Naive thymus-derived CD4-positive, alpha-beta T cell (primary cell): ENCODE results near the gene FIGN. TPM values are rescaled to one million over a fixed set of nuclear protein-coding genes. Genes with fewer than 3 reads are reported as not detected.

Experiments
- ATAC-seq: fragments of 150-1000 bp; cut with Tn5 transposase; 2 replicates; pipeline ENCODE4 v1.10.0; 2021; ENCODE audit warnings: mild to moderate bottlenecking, moderate library complexity
- CTCF ChIA-PET: fragments of 350-600 bp; sonication (Branson Sonifier 250); formaldehyde crosslinking; loops from one replicate; lab custom pipeline; 2021; ENCODE audit warnings: antibody characterized with exemption; lab: Charles Lee
- POLR2A ChIA-PET: fragments of 350-600 bp; sonication (Branson Sonifier 250); formaldehyde crosslinking; loops from one replicate; lab custom pipeline; 2021; ENCODE audit warnings: antibody characterized with exemption, inconsistent platforms; lab: Charles Lee
- DNase-seq, 9 donors: peaks; one replicate each; pipeline versions ENCODE4 v3.0.0 to v3.0.0-alpha.2; 2020 to 2022; ENCODE audit warnings: mixed read lengths in 1 of 9
- H3K27ac ChIP-seq: one replicate; pipeline ENCODE4 v1.7.0; 2013; ENCODE audit warnings: mild to moderate bottlenecking, low read depth, low read length, moderate library complexity
- H3K27me3 ChIP-seq, 2 donors: one replicate each; pipeline ENCODE4 v1.7.0; 2013; ENCODE audit warnings: low read length in 2 of 2, mild to moderate bottlenecking in 2 of 2, moderate library complexity in 2 of 2; ENCODE audit not compliant: control insufficient read depth in 2 of 2, insufficient read depth in 2 of 2
- H3K36me3 ChIP-seq, 3 experiments: 1 replicate in 2 of 3; 2 replicates in 1 of 3; pipeline ENCODE4 v1.7.0; 2013; ENCODE audit warnings: low read length in 3 of 3, mild to moderate bottlenecking in 3 of 3, moderate library complexity in 1 of 3; ENCODE audit not compliant: insufficient read depth in 3 of 3, control insufficient read depth in 2 of 3
- H3K4me1 ChIP-seq, 2 donors: one replicate each; pipeline ENCODE4 v1.7.0; 2013; ENCODE audit warnings: low read length in 2 of 2, mild to moderate bottlenecking in 2 of 2, moderate library complexity in 1 of 2; ENCODE audit not compliant: control insufficient read depth in 2 of 2, insufficient read depth in 2 of 2
- H3K4me3 ChIP-seq: 2 replicates; pipeline ENCODE4 v1.7.0; 2013; ENCODE audit warnings: mild to moderate bottlenecking, low read length
- H3K9me3 ChIP-seq, 3 experiments: 1 replicate in 2 of 3; 2 replicates in 1 of 3; pipeline ENCODE4 v1.7.0; 2013; ENCODE audit warnings: low read length in 3 of 3; ENCODE audit not compliant: control insufficient read depth in 2 of 3
- H3K27ac Mint-ChIP-seq, 9 donors: one replicate each; pipeline ENCODE4 v1.8.0; 2020 to 2022; ENCODE audit warnings: mixed read lengths in 9 of 9, mild to moderate bottlenecking in 8 of 9, moderate library complexity in 5 of 9, inconsistent platforms in 2 of 9
- H3K27me3 Mint-ChIP-seq, 5 donors: one replicate each; pipeline ENCODE4 v1.8.0; 2021 to 2022; ENCODE audit warnings: mixed read lengths in 5 of 5, mild to moderate bottlenecking in 1 of 5
- H3K36me3 Mint-ChIP-seq, 5 donors: one replicate each; pipeline ENCODE4 v1.8.0; 2020 to 2022; ENCODE audit warnings: mixed read lengths in 5 of 5, mild to moderate bottlenecking in 3 of 5, inconsistent platforms in 1 of 5
- H3K4me1 Mint-ChIP-seq, 7 donors: one replicate each; pipeline ENCODE4 v1.8.0; 2020 to 2022; ENCODE audit warnings: mixed read lengths in 7 of 7, mild to moderate bottlenecking in 3 of 7, inconsistent platforms in 1 of 7
- H3K4me3 Mint-ChIP-seq, 10 donors: one replicate each; pipeline ENCODE4 v1.8.0; 2020 to 2022; ENCODE audit warnings: mild to moderate bottlenecking in 10 of 10, mixed read lengths in 10 of 10, moderate library complexity in 6 of 10, inconsistent platforms in 2 of 10
- H3K9me3 Mint-ChIP-seq, 11 donors: one replicate each; pipeline ENCODE4 v1.8.0; 2020 to 2022; ENCODE audit warnings: mixed read lengths in 11 of 11, mild to moderate bottlenecking in 4 of 11, inconsistent platforms in 1 of 11, moderate library complexity in 1 of 11
- intact Hi-C, 2 donors: fragments of 100-400 bp; cut with micrococcal nuclease; formaldehyde crosslinking; loops; one replicate each; pipeline ENCODE4 v1.15.1; 2023
- polyA plus RNA-seq, 2 donors: library from polyadenylated mRNA; unstranded; fragments of 300-500 nt; fragmentation: Illumina TruSeq; gene quantifications; one replicate each; pipeline ENCODE4 v1.2.3, GENCODE V29; 2021
- total RNA-seq, 6 experiments: library from RNA in 5 of 6; stranded (reverse) in 5 of 6; gene quantifications; 1 replicate in 5 of 6; 2 replicates in 1 of 6; pipeline ENCODE4 v1.2.3 and lab custom pipeline; 2021 to 2026

Gene FIGN
- total and polyA plus RNA-seq, 7 experiments from 2014 or later: 0.05 TPM; not detected in 6

DNA sequence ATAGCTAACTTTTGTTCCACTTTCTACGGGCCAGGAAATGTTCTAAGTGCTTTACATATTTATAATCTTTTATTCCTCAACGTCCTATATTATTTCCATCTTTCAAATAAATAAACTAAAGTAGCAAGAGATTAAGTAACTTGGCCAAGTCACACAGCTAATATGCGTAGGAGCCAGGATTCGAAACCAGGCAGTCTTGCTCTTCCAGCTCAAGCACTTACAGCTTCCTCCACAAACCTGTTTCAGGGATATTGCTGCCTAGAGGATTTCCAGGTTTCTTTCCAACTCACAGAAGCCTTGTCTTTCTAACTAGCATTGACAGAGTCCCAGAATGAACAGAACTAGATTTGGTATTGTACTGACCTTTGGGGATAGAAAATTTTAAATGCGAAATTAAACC, 102.5 kb downstream of the FIGN start:
- Mint-ChIP-seq H3K36me3 (no peaks in the 10 kb centered on the region), H3K4me3 (no peak overlapping the region), H3K27ac (no peak overlapping the region), H3K4me1 (no peaks in the 10 kb centered on the region), H3K9me3 (peaks cover 0 to 8% (median 2%) of the 10 kb centered on the region in 11 donors), H3K27me3 (no peaks in the 10 kb centered on the region)
- ATAC-seq (no peak), DNase-seq (no peak)
- ChIA-PET CTCF (no interaction called here), POLR2A (no interaction called here)
- Histone ChIP-seq H3K27ac (no peak overlapping the region), H3K36me3 (no peaks in the 10 kb centered on the region), H3K4me3 (no peak overlapping the region), H3K9me3 (no peaks in the 10 kb centered on the region), H3K27me3 (no peaks in the 10 kb centered on the region), H3K4me1 (no peaks in the 10 kb centered on the region)
- intact Hi-C loops: no loop called here

DNA sequence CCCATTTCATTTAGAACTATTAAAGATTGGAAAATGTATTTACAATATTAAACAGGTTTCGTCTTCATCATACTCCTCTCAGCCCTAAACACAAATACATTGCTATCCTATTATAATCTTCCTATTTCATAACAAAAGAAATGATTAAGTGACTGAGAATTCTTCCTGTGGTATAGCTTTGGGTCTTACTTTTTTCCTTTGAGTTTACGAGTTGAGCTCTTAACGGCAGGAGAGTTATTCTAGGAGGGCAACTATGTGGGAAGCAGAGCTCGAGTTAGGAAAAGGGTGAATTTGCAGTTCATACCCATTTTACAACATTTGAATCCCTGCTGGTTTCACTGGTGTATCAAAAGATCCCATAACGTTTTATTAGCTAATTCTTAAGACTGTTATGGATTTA, 105.0 kb downstream of the FIGN start:
- intact Hi-C loops: no loop called here
- Mint-ChIP-seq H3K4me1 (no peaks in the 10 kb centered on the region), H3K9me3 (peaks cover 0 to 8% (median 2%) of the 10 kb centered on the region in 11 donors), H3K4me3 (no peak overlapping the region), H3K27ac (no peak overlapping the region), H3K36me3 (no peaks in the 10 kb centered on the region), H3K27me3 (no peaks in the 10 kb centered on the region)
- no peaks in the 10 kb centered on the region for H3K4me1 ChIP-seq
- no peak overlapping the region for H3K4me3 ChIP-seq
- ChIA-PET POLR2A (no interaction called here), CTCF (no interaction called here)
- no peaks in the 10 kb centered on the region for H3K27me3 ChIP-seq
- H3K9me3 ChIP-seq: no peaks in the 10 kb centered on the region
- H3K27ac ChIP-seq: no peak overlapping the region
- H3K36me3 ChIP-seq: no peaks in the 10 kb centered on the region
- ATAC-seq (no peak), DNase-seq (no peak)

- CTCF ChIA-PET: no interaction called here
- Mint-ChIP-seq H3K27ac (no peak overlapping the region), H3K9me3 (peaks cover 0 to 2% (median 0%) of the 10 kb centered on the region in 11 donors), H3K4me1 (no peaks in the 10 kb centered on the region), H3K4me3 (no peak overlapping the region), H3K36me3 (no peaks in the 10 kb centered on the region), H3K27me3 (no peaks in the 10 kb centered on the region)
- ATAC-seq (no peak), DNase-seq (no peak)
- Histone ChIP-seq H3K9me3 (no peaks in the 10 kb centered on the region), H3K36me3 (no peaks in the 10 kb centered on the region), H3K27me3 (no peaks in the 10 kb centered on the region), H3K27ac (no peak overlapping the region), H3K4me3 (no peak overlapping the region), H3K4me1 (no peaks in the 10 kb centered on the region)
- intact Hi-C loops: no loop called here
- POLR2A ChIA-PET: no interaction called here
Observed at GRCh38 chr2:163626639-163627109, 109.1 kb downstream of the FIGN start.

- Mint-ChIP-seq H3K4me3 (no peak overlapping the region), H3K36me3 (no peaks in the 10 kb centered on the region), H3K4me1 (no peaks in the 10 kb centered on the region), H3K27ac (no peak overlapping the region), H3K9me3 (peaks cover 0 to 2% (median 0%) of the 10 kb centered on the region in 11 donors), H3K27me3 (no peaks in the 10 kb centered on the region)
- no peak overlapping the region for H3K27ac ChIP-seq
- ATAC-seq (no peak), DNase-seq (no peak)
- no peak overlapping the region for H3K4me3 ChIP-seq
- ChIA-PET CTCF (no interaction called here), POLR2A (no interaction called here)
- H3K27me3 ChIP-seq: no peaks in the 10 kb centered on the region
- no peaks in the 10 kb centered on the region for H3K4me1 ChIP-seq
- intact Hi-C loops: no loop called here
- H3K9me3 ChIP-seq: no peaks in the 10 kb centered on the region
- no peaks in the 10 kb centered on the region for H3K36me3 ChIP-seq
Observed at GRCh38 chr2:163626208-163626607, 109.6 kb downstream of the FIGN start.

DNA sequence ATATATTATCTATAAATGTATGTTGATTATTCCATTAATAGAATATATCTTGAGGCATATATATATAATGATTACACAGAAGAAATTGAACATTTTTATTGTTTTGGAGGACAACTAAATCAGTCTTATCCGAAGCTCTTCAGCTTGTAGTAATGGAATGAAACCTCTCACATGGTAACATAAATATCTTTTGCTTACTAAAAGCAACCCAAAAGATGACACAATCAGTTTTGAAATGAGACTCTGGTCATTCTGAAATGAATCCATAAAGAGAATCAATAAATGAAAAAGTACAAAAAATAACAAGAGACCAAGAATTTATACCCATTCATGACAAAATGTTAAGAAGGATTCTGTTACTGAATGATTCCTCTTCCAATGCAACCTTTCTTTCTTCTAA, 110.2 kb downstream of the FIGN start:
- POLR2A ChIA-PET: no interaction called here
- peaks cover 0 to 2% (median 0%) of the 10 kb centered on the region in 11 donors for H3K9me3 Mint-ChIP-seq

DNA sequence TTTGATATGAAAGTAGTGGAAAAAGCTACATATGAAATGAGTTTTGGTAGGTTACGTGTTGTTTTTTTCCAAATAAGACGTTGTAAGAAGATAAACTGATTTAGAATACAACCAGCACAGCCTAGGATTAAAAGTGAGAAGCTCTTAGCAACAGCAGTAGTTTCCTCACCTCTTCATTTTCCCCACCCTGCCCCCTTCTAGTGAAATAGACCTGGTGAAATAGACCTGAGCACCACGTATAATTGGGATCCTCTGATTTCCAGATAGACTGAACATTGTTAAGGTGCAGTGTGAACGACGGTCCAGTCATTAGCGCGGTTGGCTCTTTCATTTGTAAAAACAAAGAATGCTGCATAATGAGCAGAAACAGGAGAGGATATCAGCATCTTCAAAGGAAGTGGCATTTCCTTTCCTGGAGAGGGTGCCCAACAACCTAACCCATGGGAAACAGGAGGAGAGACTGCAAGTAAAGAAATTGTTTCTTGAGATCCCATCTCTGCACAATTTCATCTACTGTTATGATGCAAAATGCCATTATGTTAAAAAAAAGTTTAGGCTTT, 114.3 kb downstream of the FIGN start:
- ATAC-seq: no peak

More for the DNA sequence above, 110.2 kb downstream of the FIGN start:
- Histone ChIP-seq H3K4me1 (no peaks in the 10 kb centered on the region), H3K27ac (no peak overlapping the region), H3K27me3 (no peaks in the 10 kb centered on the region), H3K36me3 (no peaks in the 10 kb centered on the region), H3K4me3 (no peak overlapping the region), H3K9me3 (no peaks in the 10 kb centered on the region)
- intact Hi-C loops: no loop called here
- Mint-ChIP-seq H3K4me1 (no peaks in the 10 kb centered on the region), H3K27me3 (no peaks in the 10 kb centered on the region), H3K4me3 (no peak overlapping the region), H3K36me3 (no peaks in the 10 kb centered on the region), H3K27ac (no peak overlapping the region)
- CTCF ChIA-PET: no interaction called here
- no peak for ATAC-seq
- no peak for DNase-seq

GRCh38 chr2:163617517-163617916, 118.3 kb downstream of the FIGN start:
- ATAC-seq (no peak), DNase-seq (no peak)
- Histone ChIP-seq H3K9me3 (no peaks in the 10 kb centered on the region), H3K4me3 (no peak overlapping the region), H3K4me1 (no peaks in the 10 kb centered on the region), H3K27ac (no peak overlapping the region), H3K27me3 (no peaks in the 10 kb centered on the region), H3K36me3 (no peaks in the 10 kb centered on the region)
- Mint-ChIP-seq H3K27me3 (no peaks in the 10 kb centered on the region), H3K9me3 (peaks cover 0 to 4% (median 0%) of the 10 kb centered on the region in 11 donors), H3K4me1 (no peaks in the 10 kb centered on the region), H3K4me3 (no peak overlapping the region), H3K27ac (no peak overlapping the region), H3K36me3 (no peaks in the 10 kb centered on the region)
- CTCF ChIA-PET: no interaction called here
- intact Hi-C loops: no loop called here
- POLR2A ChIA-PET: no interaction called here

More for the DNA sequence above, 114.3 kb downstream of the FIGN start:
- Mint-ChIP-seq H3K27me3 (no peaks in the 10 kb centered on the region), H3K36me3 (no peaks in the 10 kb centered on the region), H3K9me3 (peaks cover 0 to 6% (median 0%) of the 10 kb centered on the region in 11 donors), H3K4me1 (no peaks in the 10 kb centered on the region), H3K4me3 (no peak overlapping the region), H3K27ac (no peak overlapping the region)
- no peak overlapping the region for H3K4me3 ChIP-seq
- no peak overlapping the region for H3K27ac ChIP-seq
- no peaks in the 10 kb centered on the region for H3K4me1 ChIP-seq
- DNase-seq: no peak
- H3K36me3 ChIP-seq: no peaks in the 10 kb centered on the region
- POLR2A ChIA-PET: no interaction called here
- no peaks in the 10 kb centered on the region for H3K27me3 ChIP-seq
- intact Hi-C loops: no loop called here
- H3K9me3 ChIP-seq: no peaks in the 10 kb centered on the region
- CTCF ChIA-PET: no interaction called here
